Measurements from ENCODE around the gene SMARCE1.

DNA sequence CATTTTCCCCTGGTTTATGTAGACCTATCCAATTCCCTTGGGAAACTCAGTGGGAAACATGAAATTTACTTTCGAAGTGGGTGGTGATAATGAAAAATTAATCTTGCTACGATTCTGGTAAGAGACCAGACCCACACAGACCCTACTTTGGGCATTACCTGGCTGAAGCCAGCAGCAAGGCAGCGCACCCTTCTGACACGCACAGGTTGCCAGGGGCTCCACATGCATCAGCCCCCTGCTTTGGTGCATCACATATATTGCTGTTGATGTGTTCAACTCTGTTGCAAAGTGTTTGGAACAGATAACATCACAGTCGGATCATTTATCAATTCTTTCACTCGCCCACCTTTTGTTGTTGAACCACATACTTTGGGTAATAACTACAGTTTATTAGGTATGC is 26.6 kb downstream of the SMARCE1 start:
- TF ChIP-seq, protein P1, sequence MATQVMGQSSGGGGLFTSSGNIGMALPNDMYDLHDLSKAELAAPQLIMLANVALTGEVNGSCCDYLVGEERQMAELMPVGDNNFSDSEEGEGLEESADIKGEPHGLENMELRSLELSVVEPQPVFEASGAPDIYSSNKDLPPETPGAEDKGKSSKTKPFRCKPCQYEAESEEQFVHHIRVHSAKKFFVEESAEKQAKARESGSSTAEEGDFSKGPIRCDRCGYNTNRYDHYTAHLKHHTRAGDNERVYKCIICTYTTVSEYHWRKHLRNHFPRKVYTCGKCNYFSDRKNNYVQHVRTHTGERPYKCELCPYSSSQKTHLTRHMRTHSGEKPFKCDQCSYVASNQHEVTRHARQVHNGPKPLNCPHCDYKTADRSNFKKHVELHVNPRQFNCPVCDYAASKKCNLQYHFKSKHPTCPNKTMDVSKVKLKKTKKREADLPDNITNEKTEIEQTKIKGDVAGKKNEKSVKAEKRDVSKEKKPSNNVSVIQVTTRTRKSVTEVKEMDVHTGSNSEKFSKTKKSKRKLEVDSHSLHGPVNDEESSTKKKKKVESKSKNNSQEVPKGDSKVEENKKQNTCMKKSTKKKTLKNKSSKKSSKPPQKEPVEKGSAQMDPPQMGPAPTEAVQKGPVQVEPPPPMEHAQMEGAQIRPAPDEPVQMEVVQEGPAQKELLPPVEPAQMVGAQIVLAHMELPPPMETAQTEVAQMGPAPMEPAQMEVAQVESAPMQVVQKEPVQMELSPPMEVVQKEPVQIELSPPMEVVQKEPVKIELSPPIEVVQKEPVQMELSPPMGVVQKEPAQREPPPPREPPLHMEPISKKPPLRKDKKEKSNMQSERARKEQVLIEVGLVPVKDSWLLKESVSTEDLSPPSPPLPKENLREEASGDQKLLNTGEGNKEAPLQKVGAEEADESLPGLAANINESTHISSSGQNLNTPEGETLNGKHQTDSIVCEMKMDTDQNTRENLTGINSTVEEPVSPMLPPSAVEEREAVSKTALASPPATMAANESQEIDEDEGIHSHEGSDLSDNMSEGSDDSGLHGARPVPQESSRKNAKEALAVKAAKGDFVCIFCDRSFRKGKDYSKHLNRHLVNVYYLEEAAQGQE (IDR thresholded peaks at IDR 0.05; ENCODE audit: borderline replicate concordance): no peak
- TF ChIP-seq, protein P2, sequence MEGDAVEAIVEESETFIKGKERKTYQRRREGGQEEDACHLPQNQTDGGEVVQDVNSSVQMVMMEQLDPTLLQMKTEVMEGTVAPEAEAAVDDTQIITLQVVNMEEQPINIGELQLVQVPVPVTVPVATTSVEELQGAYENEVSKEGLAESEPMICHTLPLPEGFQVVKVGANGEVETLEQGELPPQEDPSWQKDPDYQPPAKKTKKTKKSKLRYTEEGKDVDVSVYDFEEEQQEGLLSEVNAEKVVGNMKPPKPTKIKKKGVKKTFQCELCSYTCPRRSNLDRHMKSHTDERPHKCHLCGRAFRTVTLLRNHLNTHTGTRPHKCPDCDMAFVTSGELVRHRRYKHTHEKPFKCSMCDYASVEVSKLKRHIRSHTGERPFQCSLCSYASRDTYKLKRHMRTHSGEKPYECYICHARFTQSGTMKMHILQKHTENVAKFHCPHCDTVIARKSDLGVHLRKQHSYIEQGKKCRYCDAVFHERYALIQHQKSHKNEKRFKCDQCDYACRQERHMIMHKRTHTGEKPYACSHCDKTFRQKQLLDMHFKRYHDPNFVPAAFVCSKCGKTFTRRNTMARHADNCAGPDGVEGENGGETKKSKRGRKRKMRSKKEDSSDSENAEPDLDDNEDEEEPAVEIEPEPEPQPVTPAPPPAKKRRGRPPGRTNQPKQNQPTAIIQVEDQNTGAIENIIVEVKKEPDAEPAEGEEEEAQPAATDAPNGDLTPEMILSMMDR (IDR thresholded peaks at IDR 0.05; ENCODE audit: poor library complexity, severe bottlenecking): no peak
- TF ChIP-seq MXI1 (conservative IDR thresholded peaks at IDR 0.05; ENCODE audit: poor library complexity, severe bottlenecking): no peak
